Right atrium auricular region (tissue), 2 donors: ENCODE results near the gene CRCP. TPM values are rescaled to one million over a fixed set of nuclear protein-coding genes. Genes with fewer than 3 reads are reported as not detected.

ENCODE experiments used
- DNase-seq: peaks from one replicate; pipeline ENCODE4 v3.0.0-alpha.2; 2019; ENCODE audit warnings: low spot score
- H3K27ac ChIP-seq, 2 donors: fragments of 200-600 bp; sonication (generic); 1 replicate in 1 of 2; 2 replicates in 1 of 2; pipeline ENCODE4 v1.5.1; 2016 to 2019
- H3K27me3 ChIP-seq, 2 donors: fragments of 200-600 bp; sonication (generic); one replicate each; pipeline versions ENCODE4 v1.5.1 to v1.6.0; 2017 to 2019
- H3K36me3 ChIP-seq: fragments of 200-600 bp; sonication (generic); one replicate; pipeline ENCODE4 v1.5.1; 2016
- H3K4me1 ChIP-seq, 2 donors: fragments of 200-600 bp; sonication (generic); one replicate each; pipeline versions ENCODE4 v1.5.1 to v1.6.0; 2017 to 2019
- H3K4me3 ChIP-seq, 2 donors: fragments of 200-600 bp; sonication (generic); 1 replicate in 1 of 2; 2 replicates in 1 of 2; pipeline ENCODE4 v1.5.1; 2017 to 2019; ENCODE audit warnings: mild to moderate bottlenecking in 1 of 2, moderate library complexity in 1 of 2
- H3K9me3 ChIP-seq, 2 donors: fragments of 200-600 bp; sonication (generic); one replicate each; pipeline ENCODE4 v1.5.1; 2019
- CTCF ChIP-seq, 2 donors: fragments of 200-600 bp; sonication (generic); IDR thresholded peaks; one replicate each; pipeline ENCODE4 v1.5.1; 2019; ENCODE audit warnings: antibody characterized with exemption in 2 of 2
- total RNA-seq, 2 donors: library from RNA; depleted of rRNA; stranded (reverse); fragments of >200 nt; gene quantifications; one replicate each; pipeline ENCODE4 v1.1.0, GENCODE V29; 2016

The CRCP gene
- total RNA-seq, 2 donors from 2014 or later = 29.9 to 44.9 TPM

GRCh38 chr7:66198469-66198868 lies 83.8 kb downstream of the CRCP start:
- no peak overlapping the region for H3K27ac ChIP-seq
- no peak for TF ChIP-seq CTCF (IDR thresholded peaks at IDR 0.05)
- no peak overlapping the region for H3K4me3 ChIP-seq
- H3K36me3 ChIP-seq = no peaks in the 10 kb centered on the region
- DNase-seq = no peak
- H3K4me1 ChIP-seq = no peaks in the 10 kb centered on the region
- no peaks in the 10 kb centered on the region for H3K9me3 ChIP-seq
- H3K27me3 ChIP-seq = no peaks in the 10 kb centered on the region

- no peaks in the 10 kb centered on the region for H3K27me3 ChIP-seq
- H3K4me1 ChIP-seq = no peaks in the 10 kb centered on the region
- no peaks in the 10 kb centered on the region for H3K36me3 ChIP-seq
- no peak for TF ChIP-seq CTCF (IDR thresholded peaks at IDR 0.05)
- no peaks in the 10 kb centered on the region for H3K9me3 ChIP-seq
- DNase-seq = no peak
- H3K4me3 ChIP-seq = no peak overlapping the region
- H3K27ac ChIP-seq = no peak overlapping the region
Measured at GRCh38 chr7:66198956-66199355, 84.3 kb downstream of the CRCP start.

GRCh38 chr7:66202441-66202840 lies 87.8 kb downstream of the CRCP start:
- Histone ChIP-seq H3K36me3 (no peaks in the 10 kb centered on the region), H3K4me3 (no peak overlapping the region), H3K4me1 (peaks cover 0 to 9% of the 10 kb centered on the region in 2 donors), H3K27me3 (no peaks in the 10 kb centered on the region), H3K27ac (no peak overlapping the region), H3K9me3 (no peaks in the 10 kb centered on the region)
- DNase-seq = no peak
- no peak for TF ChIP-seq CTCF (IDR thresholded peaks at IDR 0.05)

Other genes with a start within 250 kb of the CRCP start
- gene VKORC1L1, start 241.8 kb upstream of the CRCP start, total RNA-seq = 10 to 100 TPM; 12.3 to 13.5 TPM
- gene GUSB, start 132.6 kb upstream of the CRCP start, total RNA-seq = 10 to 100 TPM in 1 of 2 donors, 1 to 10 TPM in 1; 9.1 to 13.0 TPM
- 10 to 100 TPM in 1 of 2 donors, 1 to 10 TPM in 1; 9.2 to 13.0 TPM for gene ASL, start 39.0 kb upstream of the CRCP start, total RNA-seq
- 1 to 10 TPM; 9.0 to 9.3 TPM for gene TPST1, start 90.5 kb downstream of the CRCP start, total RNA-seq